HK-2 (cell line): ENCODE results near the gene CCAR1.
"Not testable (repeated sequence)": the region's sequence is repeated elsewhere in the genome, so short reads cannot be mapped to it uniquely, and the experiment has no call there.

Experiments
- DNase-seq: peaks from one replicate; pipeline ENCODE4 v3.0.0-alpha.2; 2018; ENCODE audit not compliant: unreplicated experiment

Gene CCAR1, protein sequence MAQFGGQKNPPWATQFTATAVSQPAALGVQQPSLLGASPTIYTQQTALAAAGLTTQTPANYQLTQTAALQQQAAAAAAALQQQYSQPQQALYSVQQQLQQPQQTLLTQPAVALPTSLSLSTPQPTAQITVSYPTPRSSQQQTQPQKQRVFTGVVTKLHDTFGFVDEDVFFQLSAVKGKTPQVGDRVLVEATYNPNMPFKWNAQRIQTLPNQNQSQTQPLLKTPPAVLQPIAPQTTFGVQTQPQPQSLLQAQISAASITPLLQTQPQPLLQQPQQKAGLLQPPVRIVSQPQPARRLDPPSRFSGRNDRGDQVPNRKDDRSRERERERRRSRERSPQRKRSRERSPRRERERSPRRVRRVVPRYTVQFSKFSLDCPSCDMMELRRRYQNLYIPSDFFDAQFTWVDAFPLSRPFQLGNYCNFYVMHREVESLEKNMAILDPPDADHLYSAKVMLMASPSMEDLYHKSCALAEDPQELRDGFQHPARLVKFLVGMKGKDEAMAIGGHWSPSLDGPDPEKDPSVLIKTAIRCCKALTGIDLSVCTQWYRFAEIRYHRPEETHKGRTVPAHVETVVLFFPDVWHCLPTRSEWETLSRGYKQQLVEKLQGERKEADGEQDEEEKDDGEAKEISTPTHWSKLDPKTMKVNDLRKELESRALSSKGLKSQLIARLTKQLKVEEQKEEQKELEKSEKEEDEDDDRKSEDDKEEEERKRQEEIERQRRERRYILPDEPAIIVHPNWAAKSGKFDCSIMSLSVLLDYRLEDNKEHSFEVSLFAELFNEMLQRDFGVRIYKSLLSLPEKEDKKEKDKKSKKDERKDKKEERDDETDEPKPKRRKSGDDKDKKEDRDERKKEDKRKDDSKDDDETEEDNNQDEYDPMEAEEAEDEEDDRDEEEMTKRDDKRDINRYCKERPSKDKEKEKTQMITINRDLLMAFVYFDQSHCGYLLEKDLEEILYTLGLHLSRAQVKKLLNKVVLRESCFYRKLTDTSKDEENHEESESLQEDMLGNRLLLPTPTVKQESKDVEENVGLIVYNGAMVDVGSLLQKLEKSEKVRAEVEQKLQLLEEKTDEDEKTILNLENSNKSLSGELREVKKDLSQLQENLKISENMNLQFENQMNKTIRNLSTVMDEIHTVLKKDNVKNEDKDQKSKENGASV

DNA sequence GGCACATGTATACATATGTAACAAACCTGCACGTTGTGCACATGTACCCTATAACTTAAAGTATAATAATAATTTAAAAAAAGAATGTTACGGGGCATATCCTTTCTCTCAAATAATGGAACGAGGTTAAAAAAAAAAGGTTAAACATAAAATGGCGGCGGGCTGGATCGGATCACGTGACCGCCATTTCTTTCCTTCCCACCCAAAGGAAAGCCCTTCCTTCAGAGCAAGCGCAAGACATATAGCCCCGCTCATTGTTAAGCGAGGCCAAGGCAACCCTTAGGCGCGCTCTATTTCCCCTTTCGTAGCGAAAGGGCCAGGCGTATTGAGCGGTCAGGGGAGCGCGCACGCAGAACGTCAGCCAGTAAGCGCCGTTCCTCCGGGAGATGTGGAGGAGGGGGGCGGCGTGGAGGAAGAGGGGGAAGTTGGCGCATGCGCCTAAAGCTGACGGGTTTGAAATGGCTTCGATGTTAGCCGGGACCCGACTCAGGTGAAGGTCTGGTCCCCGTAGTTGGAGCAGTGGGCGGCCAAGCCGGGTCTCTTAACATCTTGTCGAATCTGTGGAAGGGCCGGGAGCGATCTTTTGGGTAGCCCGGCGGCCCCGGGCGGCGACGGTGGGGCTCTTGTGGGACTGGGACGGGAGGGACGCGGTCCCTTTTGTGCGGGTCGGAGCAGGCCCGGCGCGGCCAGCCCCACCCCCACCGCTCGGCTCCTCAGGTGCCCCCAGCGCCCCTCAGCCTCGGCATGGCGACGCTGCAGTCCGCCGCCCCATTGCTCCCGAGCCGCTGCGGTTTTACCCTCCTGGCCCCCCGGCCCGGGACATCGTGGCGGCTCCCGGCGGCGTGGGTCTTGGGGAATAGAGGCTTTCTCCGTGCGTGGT, at the start of gene CCAR1:
Gene CCAR1 (plus strand): TSS at position 447 of the 880 bp plus-strand sequence. CDS start 1,266 bp downstream, outside the sequence.
- DNase-seq = peak; percentile 99

DNA sequence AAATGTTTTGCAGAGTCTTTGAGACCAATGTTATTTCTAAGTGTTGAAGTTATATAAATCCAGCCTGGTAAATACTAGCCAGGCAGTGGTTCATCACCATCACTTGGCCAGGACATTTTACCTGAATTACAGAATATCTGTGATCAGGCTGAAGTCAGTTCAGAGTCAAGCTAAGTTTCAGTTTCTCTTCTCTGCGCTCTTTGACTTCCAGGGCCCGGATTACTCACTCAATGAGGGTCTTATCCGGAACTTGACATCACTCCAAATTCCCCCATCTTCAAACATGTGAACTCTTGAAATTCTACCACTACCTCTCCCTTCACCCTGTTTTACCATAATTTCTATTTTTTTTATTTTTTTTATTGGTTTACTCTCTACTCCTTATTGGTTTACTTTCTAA, 36.6 kb upstream of the CCAR1 start:
- no peak for DNase-seq

DNA sequence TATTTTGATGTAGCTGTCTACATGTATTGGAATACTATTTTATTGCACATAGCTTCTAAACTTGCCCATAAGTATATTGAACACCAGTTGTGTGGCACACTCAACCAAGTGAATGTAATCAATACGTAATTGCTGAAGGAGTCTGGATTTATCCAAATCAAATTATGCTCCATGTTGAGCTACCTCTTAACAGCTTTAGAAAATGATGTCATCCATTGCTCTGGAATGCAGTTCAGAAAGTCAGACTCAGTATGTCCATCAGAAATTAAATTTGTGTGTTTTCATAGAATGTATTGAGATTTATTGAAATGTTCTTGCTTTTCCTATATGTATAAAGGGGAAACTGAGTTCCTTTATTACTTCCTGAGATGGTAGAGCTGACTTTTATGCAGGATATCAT, 25.0 kb upstream of the CCAR1 start:
- no peak for DNase-seq

DNA sequence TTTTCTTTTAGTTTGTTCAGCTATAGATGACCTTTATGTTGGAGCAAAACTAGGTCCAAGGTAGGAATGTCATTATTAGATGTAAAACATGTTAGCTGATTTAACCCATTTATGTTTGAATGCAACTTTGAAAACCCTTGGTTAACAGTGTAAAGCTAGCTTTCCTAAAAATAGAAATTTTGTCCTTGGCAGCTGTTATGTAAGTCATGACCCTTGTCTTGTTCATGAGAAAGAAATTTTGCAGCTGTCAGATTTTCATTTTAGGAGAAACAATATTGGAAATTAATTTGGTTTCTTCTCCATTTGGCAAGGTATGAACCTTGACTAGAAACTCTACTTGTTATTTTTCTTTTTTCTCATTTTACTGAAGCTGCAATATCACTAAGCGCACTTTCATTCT, 23.9 kb upstream of the CCAR1 start:
- no peak for DNase-seq

DNA sequence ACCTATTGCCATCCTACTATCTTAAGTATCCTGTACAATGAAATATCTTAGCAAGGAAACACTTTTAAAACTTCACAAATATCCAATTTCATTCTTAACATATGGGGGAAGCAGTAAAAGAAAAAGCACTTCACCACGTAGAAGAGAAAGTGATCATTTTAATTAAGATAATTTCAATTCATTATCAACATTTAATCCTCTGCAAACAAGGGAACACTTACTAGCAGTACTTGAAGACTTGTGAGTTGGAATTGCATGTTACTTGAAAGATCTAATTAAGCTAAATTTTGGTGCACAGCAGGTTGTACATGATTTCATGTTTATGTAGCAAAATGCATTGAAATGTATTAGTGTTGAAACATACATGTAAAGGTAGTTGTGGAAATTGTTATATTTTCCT, 20.8 kb upstream of the CCAR1 start:
- DNase-seq = no peak

DNA sequence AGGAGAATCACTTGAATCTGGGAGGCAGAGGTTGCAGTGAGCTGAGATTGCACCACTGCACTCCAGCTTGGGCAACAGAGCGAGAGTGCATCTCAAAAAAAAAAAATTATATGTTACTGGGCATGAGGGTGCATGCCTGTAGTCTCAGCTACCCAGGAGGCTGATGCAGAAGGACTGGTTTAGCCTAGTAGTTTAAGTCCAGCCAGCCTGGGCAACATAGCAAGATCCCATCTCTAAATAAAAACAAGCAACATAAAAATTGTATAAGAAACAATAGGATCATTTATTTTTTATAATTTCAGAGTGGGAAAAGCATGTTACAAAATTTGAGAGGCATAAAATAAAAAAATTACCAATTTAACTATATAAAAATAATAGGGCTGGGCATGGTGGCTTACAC, 15.5 kb upstream of the CCAR1 start:
- no peak for DNase-seq

DNA sequence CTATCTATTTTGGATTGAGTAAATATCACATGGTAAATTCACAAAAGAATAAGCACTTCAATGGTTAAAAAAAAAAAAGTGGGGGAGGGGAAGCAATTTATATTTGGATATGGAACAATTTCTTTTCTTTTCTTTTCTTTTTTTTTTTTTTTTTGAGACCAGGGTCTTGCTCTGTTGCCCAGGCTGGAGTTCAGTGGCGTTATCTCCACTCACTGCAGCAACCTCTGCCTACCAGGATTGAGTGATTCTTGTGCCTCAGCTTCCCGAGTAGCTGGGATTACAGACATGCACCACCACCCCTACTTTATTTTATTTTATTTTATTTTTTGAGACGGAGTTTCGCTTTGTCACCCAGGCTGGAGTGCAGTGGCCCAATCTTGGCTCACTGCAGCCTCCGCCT, 12.1 kb upstream of the CCAR1 start:
- not testable (repeated sequence) for DNase-seq

DNA sequence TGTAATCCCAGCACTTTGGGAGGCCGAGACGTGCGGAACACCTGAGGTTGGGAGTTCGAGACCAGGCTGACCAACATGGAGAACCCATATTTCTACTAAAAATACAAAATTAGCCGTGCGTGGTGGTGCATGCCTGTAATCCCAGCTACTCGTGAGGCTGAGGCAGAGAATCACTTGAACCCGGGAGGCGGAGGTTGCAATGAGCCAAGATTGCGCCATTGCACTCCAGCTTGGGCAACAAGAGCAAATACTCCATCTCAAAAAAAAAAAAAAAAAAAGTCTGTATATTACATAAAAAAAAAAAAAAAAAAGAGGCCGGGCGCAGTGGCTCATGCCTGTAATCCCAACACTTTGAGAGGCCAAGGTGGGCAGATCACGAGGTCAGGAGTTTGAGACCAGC, 8.0 kb upstream of the CCAR1 start:
- DNase-seq = not testable (repeated sequence)

DNA sequence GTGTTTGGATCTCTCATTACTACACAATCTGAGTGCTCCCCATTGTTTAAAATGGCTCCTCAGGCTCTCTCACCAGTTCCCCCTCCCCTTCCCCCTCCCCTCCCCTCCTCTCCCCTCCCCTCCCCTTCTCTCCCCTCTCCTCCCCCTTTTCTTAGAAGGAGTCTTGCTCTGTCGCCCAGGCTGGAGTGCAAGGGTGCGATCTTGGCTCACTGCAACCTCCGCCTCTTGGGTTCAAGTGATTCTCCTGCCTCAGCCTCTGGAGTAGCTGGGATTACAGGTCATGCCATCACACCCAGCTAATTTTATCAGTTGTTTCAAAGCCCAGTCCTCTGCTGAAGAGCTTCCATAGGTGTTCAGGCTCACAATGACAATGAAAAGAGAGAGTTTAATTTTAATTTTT, 3.6 kb upstream of the CCAR1 start:
- no peak for DNase-seq

DNA sequence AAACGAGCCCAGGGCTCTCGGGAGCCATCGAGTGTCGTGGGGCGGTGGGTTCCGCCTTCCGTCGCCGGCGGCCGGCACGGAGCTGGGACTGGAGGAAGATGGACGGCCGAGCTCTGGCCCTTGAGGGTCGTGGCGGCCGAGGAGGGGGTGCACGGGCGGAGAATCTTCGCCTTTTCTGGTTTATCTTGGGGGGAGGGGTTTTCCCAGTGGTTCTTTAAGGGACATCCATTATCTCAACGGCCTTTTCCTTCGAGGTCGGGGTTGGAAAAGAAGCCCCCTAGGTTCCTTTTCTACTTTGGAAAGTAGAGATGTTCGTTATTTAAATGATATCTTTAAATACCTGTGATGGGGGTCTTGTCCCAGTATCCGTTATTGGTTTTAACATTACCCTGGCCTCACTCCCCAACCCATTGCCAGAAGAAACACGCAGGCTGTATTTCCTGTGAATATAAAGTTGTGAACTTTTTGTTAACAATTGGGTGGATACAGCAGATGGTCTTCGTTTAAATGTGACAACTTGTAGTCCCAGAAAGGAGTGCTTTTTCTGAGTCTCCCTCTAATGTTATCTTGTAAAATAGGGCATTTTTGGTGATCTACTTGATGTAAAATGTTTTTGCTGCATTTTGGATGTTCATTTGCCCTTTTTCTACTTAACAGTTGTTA, 765 bp downstream of the CCAR1 start:
- peak; percentile 13 for DNase-seq

DNA sequence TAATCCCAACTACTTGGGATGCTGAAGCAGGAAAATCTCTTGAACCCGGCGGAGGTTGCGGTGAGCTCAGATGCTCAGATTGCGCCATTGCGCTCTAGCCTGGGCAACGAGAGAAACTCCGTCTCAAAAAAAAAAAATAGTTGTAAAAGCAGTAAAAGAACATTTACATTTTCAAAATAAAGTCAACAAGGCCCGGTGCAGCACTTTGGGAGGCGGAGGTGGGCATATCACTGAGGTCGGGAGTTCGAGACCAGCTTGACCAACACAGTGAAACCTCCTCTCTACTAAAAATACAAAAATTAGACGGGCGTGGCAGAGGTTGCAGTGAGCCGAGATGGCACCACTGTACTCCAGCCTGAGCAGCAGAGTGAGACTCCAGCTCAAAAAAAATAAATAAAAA, 4.0 kb downstream of the CCAR1 start:
- DNase-seq = no peak

DNA sequence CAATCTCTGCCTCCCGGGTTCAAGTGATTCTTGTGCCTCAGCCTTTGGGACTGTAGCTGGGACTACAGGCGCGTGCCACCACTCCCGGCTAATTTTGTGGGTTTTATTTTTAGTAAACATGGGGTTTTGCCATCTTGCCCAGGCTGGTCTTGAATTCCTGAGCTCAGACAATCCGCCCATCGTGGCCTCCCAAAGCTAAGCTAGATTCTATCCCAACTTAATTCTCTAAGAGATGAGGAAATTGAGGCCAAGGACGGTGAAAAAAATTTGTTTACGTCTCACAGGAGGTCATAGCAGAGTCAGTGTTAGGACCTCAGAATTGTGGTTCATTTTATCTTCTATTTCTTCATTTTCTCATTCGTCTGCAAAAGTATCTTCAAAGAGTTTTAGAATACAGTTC, 6.1 kb downstream of the CCAR1 start:
- DNase-seq = no peak

DNA sequence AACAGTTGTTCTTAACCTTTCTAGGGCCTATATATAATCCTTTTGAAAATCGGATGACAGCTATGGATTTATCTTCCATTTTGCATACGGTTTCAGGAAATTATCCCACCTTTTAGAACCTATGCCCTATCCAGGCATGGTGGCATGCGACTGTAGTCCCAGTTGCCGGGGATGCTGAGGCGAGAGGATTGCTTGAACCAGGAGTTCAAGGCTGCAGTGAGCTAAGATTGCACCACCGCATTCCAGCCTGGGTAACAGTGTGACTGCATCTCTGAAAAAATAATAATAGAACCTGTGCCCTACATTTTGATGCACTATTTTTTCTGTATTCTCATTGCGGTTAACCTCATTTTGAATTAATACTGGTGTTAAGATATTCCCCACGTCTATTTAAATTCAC, 11.6 kb downstream of the CCAR1 start:
- DNase-seq = no peak

DNA sequence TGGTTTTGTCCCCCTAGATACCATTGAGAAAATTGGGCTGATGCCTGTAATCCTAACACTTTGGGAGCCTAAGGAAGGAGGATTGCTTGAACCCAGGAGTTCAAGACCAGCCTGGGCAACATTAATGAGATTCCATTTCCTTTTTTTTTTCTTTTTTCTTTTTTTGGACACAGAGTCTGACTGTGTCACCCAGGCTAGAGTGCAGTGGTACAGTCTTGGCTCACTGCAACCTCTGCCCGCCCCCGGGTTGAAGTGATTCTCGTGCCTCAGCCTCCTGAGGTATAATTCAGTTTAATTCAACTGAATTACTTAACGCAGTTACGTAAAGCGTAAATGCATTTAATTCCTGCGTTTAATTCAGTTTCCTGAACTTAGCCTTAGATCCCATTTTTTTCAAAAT, 13.3 kb downstream of the CCAR1 start:
- no peak for DNase-seq

DNA sequence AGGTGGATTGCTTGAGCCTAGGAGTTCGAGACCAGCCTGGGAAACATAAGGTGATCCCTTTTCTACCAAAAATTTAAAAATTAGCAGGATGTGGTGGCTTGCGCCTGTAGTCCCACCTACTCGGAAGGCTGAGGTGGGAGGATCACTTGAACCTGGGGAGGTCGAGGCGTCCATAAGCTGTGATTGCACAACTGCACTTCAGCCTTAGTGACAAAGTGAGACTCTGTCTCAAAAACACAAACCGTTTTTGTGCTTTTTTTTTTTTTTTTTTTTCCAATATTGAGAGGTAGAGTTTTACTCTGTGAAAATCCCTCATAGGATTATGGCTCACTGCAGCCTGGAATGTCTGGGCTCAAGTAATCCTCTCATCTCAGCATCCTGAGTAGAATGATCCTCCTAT, 14.1 kb downstream of the CCAR1 start:
- no peak for DNase-seq

DNA sequence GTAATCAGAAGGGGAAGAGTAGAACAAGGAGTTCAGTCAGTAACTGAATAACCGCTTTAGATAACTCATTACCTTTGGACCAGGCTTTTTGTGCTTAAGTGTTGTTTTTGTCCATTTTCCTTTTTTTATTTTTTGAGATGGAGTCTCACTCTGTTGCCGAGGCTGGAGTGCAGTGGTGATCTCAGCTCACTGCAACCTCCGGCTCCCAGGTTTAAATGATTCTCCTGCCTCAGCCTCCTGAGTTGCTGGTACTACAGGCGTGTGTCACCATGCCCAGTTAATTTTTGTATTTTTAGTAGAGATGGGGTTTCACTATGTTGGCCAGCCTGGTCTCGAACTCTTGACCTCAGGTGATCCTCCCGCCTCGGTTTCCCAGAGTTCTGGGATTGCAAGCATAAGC, 14.7 kb downstream of the CCAR1 start:
- DNase-seq = not testable (repeated sequence)

DNA sequence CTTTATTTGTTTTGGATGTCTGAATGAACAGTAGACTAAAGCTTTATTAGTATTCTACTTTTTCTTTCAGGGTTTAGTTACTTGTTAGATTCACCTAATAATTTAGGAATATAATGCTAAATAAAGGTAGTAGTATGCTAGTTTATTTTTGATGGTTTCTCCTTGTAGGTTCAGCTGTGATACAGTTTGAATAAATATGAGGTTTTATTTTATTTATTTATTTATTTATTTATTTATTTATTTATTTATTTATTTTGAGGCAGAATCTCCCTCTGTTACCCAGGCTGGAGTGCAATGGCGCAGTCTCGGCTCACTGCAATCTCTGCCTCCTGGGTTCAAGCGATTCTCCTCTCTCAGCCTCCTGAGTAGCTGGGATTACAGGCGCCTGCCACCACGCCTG, 19.6 kb downstream of the CCAR1 start:
- DNase-seq = not testable (repeated sequence)

DNA sequence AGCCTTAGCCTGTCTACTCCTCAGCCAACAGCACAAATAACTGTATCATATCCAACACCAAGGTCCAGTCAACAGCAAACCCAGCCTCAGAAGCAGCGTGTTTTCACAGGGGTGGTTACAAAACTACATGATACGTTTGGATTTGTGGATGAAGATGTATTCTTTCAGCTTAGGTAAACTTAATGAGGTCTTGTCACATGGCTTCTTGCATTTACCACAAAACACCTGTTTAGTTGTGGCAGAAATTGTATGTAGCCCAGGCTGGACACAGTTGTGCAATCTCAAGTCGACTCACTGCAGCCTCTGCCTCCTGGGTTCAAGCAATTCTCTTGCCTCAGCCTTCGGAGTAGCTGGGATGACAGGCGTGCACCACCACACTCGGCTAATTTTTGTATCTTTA, 21.4 kb downstream of the CCAR1 start:
- no peak for DNase-seq

DNA sequence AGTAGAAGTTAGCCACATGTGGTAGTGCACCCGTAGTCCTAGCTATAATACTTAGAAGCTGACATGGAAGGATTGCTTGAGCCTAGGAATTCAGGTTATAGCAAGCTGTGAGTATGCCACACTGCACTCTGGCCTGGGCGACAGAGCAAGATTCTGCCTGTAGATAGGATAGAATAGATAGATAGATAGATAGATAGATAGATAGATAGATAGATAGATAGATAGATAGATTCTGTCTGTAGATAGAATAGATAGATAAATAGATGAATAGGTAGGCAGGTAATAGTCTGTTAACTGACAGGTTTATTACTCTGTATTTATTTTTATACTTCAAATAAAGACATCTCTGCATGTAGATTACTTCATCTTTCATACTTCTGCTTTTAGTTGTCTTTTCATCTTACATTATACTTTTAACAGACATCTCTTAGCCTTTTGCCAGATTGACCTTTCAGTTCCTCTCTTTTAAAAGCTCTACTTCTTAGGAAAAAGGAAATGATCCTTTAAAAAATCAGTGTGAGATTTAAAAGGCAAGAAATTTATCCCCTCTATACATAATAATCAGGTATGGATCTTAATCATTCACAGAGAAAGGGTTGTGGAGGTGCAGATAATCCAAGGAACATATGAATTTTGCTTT, 31.8 kb downstream of the CCAR1 start:
- no peak for DNase-seq

DNA sequence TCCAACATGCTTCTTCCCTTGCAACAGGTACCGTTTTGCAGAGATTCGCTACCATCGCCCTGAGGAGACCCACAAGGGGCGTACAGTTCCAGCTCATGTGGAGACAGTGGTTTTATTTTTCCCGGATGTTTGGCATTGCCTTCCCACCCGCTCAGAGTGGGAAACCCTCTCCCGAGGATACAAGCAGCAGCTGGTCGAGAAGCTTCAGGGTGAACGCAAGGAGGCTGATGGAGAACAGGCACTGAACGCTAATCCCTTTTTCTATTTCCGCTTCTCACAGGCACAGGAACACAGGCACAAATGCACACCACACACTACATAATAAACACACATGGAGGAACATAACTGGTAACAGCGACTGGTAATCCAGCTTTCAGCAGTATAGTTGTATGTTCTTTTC, 35.2 kb downstream of the CCAR1 start:
- no peak for DNase-seq
